Measurements from ENCODE around the gene UGT1A8.
"Not testable (repeated sequence)": the region's sequence is repeated elsewhere in the genome, so short reads cannot be mapped to it uniquely, and the experiment has no call there.

UGT1A8 gene

DNA sequence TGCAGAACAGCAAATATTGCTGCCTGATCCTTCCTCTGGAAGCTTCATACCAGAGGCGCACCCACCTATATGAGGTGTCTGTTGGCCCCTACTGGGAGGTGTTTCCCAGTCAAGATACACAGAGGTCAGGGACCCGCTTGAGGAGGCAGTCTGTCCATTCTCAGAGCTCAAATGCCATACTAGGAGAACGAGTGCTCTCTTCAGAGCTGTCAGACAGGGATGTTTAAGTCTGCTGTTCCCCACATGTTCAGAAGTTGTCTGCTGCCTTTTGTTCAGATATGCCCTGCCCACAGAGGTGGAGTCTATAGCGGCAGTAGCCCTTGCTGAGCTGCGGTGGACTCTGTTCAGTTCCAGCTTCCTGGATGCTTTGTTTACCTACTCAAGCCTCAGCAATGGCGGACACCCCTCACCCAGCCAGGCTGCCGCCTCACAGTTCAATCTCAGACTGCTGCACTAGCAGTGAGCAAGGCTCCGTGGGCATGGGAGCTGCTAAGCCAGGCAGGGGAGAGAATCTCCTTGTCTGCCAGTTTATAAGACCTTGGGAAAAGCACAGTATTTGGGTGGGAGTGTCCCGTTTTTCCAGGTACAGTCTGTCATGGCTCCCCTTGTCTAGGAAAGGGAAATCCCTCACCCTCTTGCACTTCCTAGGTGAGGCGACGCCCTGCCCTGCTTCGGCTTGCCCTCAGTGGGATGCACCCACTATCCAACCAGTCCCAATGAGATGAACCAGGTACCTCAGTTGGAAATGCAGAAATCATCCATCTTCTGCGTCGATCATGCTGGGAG is 119.6 kb downstream of the UGT1A8 start:
- DNase-seq = not testable (repeated sequence)

DNA sequence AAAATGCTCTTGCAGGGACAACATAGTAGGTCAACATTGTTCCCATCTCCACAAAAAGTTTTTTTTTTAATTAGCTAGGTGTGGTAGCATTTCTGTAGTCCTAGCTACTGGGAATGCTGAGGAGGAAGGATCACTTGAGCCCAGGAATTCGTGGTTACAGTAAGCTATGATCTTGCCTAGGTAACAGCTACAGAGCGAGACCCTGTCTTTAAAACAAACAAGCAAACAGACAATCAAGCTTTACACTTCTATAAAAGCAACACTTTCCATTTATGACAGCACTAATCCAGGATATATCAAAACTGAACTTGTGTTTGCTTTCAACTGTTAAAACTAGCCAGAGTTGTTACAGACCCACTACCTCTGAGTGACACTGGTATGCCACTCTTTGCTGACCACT is 123.4 kb downstream of the UGT1A8 start:
- DNase-seq = no peak

DNA sequence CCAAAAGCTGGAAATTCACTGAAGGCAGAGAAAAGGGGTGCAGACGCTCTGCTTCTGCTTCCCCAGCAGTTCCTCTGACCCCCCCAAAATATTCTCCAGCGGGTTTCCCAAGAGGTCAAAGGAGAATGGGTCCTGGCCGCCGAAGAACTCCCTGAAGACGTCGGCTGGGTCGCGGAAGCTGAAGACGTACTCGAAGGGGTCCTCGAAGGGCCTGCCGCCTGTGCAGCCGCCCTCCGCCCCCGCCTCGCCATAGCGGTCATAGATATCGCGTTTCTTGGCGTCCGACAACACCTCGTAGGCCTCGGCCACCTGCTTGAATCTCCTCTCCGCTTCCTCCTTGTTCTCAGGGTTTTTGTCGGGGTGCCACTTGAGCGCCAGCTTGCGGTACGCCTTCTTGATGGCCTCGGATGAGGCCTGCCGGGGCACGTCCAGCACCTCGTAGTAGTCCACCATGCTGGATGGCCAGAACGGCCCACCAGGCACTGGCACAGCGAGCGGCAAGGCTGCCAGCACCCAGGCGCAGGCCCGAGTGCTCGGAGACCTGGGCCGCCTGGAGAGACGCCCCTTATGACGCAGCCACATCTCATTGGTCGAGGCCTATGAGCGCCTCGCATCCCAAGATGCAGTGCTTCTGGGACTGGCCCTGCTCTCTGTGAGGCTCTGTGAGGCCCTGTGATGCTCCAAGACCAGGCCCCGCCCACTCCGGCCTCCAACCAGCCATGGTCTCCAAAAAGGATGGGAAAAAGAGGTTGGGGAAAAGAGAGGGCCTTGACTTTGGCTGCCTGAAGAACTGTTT is 126.2 kb downstream of the UGT1A8 start:
- DNase-seq = no peak

DNA sequence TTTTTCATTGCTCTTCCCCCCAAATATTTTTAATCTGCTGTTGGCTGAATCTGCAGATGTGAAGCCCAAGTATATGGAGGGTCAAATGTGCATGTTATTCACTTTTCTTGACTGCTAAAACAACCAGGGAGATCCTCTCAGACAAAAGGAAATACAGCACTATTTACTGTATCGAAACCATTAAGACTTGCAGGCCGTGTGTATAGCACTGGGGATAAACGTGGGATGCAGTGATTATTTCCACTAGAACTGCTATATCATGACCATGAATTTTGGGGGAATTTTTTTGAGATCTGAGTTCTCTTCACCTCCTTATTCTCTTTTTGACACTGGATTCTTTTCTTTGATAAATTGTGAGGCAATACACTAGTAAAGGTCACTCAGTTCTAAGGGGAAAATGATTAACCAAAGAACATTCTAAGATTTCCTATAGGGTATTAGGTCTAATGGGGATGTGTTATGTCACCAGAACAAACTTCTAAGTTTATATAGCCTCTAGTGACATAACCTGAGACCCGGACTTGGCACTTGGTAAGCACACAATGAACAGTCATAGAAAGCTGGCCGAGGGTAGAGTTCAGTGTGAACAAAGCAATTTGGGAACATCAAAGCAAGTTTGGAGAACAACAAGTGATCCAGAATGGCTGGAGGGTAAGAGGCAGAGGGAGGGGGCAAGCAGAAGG is 127.8 kb downstream of the UGT1A8 start:
- DNase-seq = no peak

DNA sequence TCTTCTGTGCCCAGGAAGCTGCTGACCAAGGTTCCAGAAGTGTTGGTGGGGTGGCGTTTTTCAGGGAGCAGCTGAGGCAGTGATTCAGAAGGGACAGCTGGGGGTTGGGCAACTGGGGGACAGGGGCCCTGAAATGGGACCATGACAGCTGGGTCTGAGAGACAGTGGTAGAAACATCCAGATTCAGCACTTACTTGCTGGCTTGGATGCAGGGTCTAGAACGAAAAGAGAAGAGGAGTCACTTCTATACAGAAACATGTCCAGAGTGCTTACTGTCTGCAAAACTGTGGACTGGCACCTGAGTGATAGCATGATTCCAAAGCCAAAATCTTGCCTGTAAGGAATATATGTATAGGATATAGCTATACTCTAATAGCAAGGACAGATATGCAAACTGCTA is 128.4 kb downstream of the UGT1A8 start:
- DNase-seq = not testable (repeated sequence)

DNA sequence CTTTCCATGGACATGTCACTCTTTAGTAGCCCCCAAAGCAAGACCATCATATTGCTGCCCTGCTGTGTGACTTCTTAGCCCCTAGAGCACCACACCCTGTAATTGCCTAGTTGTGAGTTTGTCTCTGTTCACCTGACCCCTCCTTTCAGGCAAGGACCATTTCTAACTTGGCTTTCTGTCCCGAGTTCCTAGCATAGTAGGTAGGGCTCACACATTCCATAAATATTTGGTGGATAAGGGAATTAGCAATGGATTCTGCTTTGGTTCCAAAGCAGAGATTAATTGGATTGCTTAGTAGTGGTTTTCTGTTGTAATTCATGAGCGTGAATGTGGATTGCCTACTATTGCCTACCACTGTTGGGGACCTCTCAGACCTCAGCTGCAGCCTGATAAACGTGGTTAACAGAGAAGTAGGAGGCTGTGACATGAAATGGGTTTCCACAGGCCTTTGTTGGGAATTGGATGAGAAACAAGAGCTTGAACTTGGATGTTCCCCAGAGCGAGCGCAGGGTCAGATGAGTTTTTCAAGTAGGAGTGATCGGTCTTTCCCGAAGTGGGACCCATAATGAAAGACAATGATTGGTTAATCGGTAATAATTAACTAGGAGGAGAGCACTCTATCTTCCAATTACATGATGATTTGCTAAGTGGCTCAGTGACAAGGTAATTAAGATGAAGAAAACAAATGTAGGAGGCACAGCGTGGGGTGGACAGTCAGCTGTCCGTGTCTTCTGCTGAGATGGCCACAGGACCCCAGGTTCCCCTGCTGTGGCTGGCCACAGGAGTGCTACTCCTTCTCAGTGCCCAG is 129.2 kb downstream of the UGT1A8 start:
- DNase-seq = no peak

DNA sequence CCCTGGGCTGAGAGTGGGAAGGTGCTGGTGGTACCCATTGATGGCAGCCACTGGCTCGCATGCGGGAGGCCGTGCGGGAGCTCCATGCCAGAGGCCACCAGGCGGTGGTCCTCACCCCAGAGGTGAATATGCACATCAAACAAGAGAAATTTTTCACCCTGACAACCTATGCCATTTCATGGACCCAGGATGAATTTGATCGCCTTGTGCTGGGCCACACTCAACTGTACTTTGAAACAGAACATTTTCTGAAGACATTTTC is 129.8 kb downstream of the UGT1A8 start:
- no peak for DNase-seq

DNA sequence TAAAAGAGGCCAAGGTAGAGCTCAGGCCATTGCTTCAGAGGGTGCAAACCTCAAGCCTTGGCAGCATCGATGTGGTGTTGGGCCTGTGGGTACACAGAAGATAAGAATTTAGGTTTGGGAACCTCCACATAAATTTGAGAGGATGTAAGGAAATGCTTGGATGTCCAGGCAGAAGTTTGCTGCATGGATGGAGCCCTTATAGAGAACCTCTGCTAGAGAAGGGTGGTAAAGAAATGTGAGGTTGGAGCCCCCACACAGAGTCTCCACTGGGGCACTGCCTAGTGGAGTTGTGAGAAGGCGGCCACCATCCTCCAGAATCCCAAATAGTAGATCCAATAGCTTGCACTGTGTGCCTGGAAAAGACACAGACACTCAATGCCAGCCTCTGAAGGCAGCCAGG is 133.3 kb downstream of the UGT1A8 start:
- DNase-seq = not testable (repeated sequence)

DNA sequence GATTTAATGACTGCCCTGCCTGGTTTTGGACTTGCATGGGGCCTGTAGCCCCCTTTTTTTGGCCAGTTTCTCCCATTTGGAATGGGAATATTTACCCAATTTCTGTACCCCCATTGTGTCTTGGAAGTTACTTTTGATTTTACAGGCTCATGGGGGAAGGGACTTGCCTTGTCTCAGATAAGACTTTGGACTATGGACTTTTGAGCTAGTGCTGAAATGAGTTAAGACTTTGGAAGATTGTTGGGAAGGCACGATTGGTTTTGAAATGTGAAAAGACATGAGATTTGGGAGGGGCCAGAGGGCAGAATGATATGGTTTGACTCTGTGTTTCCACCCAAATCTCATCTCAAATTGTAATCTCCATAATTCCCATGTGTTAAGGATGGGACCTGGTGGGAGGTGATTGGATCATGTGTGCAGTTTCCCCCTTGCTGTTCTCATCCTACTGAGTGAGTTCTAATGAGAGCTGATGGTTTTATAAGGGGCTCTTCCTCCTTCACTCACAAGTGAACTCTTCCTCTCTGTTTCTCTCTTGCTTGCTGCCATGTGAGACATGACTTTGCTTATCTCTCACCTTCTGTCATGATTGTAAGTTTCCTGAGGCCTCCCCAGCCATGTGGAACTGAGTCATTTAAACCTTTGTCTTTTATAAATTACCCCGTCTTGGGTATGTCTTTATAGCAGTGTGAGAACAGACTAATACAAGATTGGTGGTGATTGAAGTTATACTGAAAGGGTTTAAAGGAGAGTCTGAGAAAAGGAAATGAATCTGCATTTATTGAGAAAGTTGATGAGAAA is 134.0 kb downstream of the UGT1A8 start:
- DNase-seq = not testable (repeated sequence)

DNA sequence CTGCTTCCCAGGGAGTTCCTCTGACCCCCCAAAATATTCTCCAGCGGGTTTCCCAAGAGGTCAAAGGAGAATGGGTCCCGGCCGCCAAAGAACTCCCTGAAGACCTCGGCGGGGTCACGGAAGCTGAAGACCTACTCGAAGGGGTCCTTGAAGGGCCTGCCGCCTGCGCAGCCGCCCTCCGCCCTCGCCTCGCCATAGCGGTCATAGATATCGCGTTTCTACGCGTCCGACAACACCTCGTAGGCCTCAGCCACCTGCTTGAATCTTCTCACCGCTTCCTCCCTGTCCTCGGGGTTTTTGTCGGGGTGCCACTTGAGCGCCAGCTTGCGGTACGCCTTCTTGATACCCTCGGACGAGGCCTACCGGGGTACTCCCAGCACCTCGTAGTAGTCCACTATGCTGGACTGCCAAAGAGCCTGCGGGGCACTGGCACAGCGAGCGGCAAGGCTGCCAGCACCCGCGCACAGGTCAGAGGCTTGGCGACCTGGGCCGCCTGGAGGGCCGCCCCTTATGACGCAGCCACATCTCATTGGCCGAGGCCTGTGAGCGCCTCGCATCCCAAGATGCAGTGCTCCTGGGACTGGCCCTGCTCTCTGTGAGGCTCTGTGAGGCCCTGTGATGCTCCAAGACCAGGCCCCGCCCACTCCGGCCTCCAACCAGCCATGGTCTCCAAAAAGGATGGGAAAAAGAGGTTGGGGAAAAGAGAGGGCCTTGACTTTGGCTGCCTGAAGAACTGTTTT is 137.6 kb downstream of the UGT1A8 start:
- DNase-seq = no peak

DNA sequence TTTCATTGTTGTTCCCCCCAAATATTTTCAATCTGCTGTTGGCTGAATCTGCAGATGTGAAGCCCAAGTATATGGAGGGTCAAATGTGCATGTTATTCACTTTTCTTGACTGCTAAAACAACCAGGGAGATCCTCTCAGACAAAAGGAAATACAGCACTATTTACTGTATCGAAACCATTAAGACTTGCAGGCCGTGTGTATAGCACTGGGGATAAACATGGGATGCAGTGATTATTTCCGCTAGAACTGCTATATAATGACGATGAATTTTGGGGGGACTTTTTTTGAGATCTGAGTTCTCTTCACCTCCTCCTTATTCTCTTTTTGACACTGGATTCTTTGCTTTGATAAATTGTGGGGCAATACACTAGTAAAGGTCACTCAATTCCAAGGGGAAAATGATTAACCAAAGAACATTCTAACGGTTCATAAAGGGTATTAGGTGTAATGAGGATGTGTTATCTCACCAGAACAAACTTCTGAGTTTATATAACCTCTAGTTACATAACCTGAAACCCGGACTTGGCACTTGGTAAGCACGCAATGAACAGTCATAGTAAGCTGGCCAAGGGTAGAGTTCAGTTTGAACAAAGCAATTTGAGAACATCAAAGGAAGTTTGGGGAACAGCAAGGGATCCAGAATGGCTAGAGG is 139.1 kb downstream of the UGT1A8 start:
- DNase-seq = no peak

DNA sequence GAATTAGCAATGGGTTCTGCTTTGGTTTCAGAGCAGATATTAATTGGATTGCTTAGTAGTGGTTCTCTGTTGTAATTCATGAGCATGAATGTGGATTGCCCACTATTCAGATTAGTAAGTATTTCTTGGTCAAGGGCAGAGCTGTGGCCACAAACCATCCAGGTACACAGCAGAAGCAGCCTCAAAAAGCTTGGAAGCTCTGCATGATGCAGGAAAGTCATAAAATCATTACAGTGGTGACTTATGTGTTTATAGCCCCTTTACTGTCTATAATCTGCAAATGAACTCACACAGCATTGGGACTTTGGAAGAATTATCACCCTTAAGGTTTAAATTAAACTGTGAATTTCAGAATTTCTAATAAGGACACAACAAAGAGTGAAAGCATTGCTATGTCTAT is 140.7 kb downstream of the UGT1A8 start:
- DNase-seq = no peak

DNA sequence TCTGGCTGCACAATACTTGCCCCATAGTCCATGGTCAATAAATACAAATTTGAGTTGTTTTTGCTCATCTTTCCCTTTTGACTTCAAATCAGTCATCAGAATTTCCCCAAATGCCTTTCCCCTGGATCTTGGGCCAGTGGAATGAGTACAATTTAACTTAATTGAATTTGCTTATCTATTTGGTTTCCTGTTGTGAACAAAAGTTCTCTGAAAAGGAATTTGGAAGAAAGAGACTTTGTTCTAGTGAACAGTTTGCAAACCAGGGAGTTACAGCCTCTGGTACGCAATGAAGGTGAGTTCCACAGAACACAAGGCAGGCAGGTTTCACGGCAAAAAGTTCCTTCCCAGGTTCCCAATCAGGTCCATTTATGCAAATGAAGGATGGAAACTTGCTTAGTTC is 141.4 kb downstream of the UGT1A8 start:
- DNase-seq = no peak

DNA sequence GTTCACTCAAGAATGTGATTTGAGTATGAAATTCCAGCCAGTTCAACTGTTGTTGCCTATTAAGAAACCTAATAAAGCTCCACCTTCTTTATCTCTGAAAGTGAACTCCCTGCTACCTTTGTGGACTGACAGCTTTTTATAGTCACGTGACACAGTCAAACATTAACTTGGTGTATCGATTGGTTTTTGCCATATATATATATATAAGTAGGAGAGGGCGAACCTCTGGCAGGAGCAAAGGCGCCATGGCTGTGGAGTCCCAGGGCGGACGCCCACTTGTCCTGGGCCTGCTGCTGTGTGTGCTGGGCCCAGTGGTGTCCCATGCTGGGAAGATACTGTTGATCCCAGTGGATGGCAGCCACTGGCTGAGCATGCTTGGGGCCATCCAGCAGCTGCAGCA is 142.6 kb downstream of the UGT1A8 start, which contains the start of gene UGT1A1:
Gene UGT1A1 (plus strand): TSS at position 228 of the 400 bp plus-strand sequence. CDS start 18 bp downstream, at position 246.
- DNase-seq = no peak

DNA sequence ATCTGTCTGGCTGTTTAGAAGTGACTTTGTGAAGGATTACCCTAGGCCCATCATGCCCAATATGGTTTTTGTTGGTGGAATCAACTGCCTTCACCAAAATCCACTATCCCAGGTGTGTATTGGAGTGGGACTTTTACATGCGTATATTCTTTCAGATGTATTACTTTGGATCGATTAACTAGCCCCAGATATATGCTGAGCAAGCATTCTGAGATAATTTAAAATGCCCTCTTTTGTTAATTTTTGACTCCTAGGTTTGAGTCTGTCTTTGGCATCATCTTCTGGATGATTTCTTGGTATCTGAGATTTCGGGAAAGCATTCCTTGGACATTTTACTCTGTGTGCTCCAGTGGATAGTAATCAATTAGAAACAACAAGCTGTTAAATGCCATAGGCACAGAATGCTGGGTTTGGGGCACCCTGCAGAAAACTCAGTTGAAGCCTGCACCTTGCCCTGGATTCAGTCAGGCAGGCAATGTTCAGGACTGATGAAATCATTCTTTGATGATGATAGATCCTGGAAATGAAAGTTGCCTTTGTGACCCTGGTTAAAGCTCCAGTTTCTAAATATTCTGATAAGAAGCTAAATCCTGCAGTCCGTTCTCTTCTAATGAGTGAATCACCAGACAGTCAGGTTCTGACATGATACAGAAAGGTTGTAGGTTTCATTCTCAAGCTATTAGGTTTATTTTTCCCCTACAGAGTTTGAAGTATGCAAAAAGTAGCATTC is 143.8 kb downstream of the UGT1A8 start:
- DNase-seq = no peak

DNA sequence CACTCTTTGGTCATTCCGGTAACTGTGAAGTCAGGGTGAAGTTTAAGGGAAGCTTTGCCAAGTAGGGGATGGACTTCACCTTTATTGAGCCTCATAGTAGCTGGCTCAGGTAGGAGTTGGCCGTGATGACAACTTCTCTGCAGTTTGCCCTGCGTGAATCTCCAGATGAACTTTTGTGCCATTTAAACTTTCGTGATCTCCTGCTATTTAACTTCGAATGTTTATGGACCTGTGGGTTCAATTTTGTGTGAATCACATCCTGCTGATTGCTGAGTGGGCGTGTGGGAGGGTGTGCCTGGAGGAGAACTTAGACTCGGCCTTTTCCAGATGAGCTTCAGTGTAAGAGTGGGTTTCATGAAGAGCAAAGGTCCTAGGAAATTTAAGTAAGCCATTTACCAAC is 146.8 kb downstream of the UGT1A8 start:
- no peak for DNase-seq

DNA sequence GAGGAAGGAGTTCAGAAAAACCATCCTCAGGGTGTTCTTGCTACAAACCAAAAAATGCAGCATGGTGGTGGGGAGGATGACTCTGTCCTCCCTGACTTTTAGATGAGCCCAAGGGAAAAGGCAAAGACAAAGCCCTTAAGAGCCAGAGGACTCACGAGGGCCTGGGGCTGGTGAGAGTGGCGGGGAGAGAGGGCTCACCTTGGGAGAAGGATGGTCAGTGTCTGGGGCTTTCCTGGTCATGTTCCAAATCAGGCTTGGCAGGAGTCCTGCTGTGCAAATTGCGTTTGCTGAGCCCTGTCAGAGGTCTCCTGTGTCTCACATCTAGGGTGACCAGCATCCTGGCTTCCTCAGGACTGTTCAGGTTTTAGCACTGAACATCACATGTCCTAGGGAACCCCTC is 147.3 kb downstream of the UGT1A8 start:
- DNase-seq = no peak

DNA sequence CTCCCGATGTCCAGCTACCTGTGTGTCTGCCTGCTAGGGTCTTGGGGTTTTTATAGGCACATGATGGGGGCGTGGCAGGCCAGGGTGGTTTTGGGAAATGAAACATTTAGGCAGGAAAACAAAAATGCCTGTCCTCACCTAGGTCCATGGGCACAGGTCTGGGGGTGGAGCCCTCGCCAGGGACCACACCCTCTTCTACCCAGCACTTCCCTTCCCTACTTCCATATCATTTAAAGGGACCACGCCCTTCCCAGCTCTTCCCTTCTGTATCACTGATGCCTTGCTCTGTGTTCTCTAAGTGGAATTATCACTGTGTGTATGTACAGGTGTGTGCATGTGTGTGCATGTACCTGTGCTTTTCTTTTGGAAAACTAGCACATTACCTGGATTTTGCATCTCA is 149.0 kb downstream of the UGT1A8 start:
- DNase-seq = no peak

DNA sequence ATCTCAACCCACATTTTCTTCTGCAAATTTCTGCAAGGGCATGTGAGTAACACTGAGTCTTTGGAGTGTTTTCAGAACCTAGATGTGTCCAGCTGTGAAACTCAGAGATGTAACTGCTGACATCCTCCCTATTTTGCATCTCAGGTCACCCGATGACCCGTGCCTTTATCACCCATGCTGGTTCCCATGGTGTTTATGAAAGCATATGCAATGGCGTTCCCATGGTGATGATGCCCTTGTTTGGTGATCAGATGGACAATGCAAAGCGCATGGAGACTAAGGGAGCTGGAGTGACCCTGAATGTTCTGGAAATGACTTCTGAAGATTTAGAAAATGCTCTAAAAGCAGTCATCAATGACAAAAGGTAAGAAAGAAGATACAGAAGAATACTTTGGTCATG is 150.6 kb downstream of the UGT1A8 start:
- no peak for DNase-seq

DNA sequence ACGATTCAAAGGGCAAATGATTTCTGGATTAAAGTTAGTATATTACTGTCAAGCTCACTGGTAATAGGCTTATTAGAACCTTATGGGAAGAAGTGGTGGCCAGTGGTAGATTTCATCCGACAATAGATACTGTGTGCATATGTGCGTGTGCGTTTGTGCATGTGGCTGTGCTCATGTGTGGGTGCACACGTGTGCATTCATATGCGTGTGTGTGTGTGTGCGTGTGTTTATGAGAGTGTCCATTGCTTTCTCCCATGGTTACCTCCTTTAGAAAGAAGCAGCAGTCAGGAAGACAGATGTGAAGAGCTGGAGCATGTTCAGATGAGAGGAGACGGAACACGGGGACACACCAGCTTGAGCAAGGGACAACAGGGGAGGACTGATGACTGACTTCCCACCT is 151.8 kb downstream of the UGT1A8 start:
- DNase-seq = no peak
